HT-29 (cell line): ENCODE measurements around the gene PALD1. TPM values are rescaled to one million over a fixed set of nuclear protein-coding genes. Genes with fewer than 3 reads are reported as not detected.

Experiments
- DNase-seq: peaks from one replicate; pipeline ENCODE4 v3.0.0-alpha.2; 2015; ENCODE audit warnings: low spot score
- total RNA-seq: library from RNA; depleted of rRNA; stranded (reverse); fragments of >200 nt; shearing (Covaris generic); gene quantifications from 2 replicates; pipeline ENCODE4 v1.2.3, GENCODE V29; 2014

PALD1 gene
- total RNA-seq, 1 experiment from 2014 or later: 25.5 TPM

- DNase-seq: no peak
These were observed 74.0 kb downstream of the PALD1 start for GRCh38 chr10:70552586-70552985.

- no peak for DNase-seq
These were observed 76.8 kb downstream of the PALD1 start for GRCh38 chr10:70555371-70555770.

GRCh38 chr10:70557086-70557845, 78.7 kb downstream of the PALD1 start:
- no peak for DNase-seq

- no peak for DNase-seq
These were observed 79.3 kb downstream of the PALD1 start for GRCh38 chr10:70557876-70558275.

- no peak for DNase-seq
These were observed 79.7 kb downstream of the PALD1 start for GRCh38 chr10:70558295-70558694.

- peak; percentile 69 for DNase-seq
These were observed 80.6 kb downstream of the PALD1 start for GRCh38 chr10:70558871-70559810.

- no peak for DNase-seq
These were observed 81.3 kb downstream of the PALD1 start for GRCh38 chr10:70559861-70560260.

GRCh38 chr10:70560511-70560941, 82.0 kb downstream of the PALD1 start:
- no peak for DNase-seq

- no peak for DNase-seq
These were observed 82.5 kb downstream of the PALD1 start for GRCh38 chr10:70561070-70561469.

- no peak for DNase-seq
These were observed 83.0 kb downstream of the PALD1 start for GRCh38 chr10:70561558-70561957.

GRCh38 chr10:70562036-70562755, 83.6 kb downstream of the PALD1 start:
- no peak for DNase-seq

GRCh38 chr10:70563230-70563629, 84.7 kb downstream of the PALD1 start:
- DNase-seq: no peak

GRCh38 chr10:70564113-70564725, 85.7 kb downstream of the PALD1 start:
- DNase-seq: no peak

- no peak for DNase-seq
These were observed 86.4 kb downstream of the PALD1 start for GRCh38 chr10:70564901-70565351.

GRCh38 chr10:70565556-70566514, 87.3 kb downstream of the PALD1 start:
- no peak for DNase-seq

GRCh38 chr10:70566515-70567290, 88.1 kb downstream of the PALD1 start:
- DNase-seq: no peak

- DNase-seq: no peak
These were observed 89.0 kb downstream of the PALD1 start for GRCh38 chr10:70567603-70568002.

- DNase-seq: no peak
These were observed 89.5 kb downstream of the PALD1 start for GRCh38 chr10:70568113-70568512.

- DNase-seq: no peak
These were observed 90.4 kb downstream of the PALD1 start for GRCh38 chr10:70568781-70569495.
